Memory B cell (primary cell): Measurements from ENCODE around the gene HEXD.
"Not testable (repeated sequence)": the region's sequence is repeated elsewhere in the genome, so short reads cannot be mapped to it uniquely, and the experiment has no call there.

Experiments used
- ATAC-seq: fragments of 150-1000 bp; cut with Tn5 transposase; 2 replicates; pipeline ENCODE4 v1.10.0; 2021; ENCODE audit warnings: low read depth, mild to moderate bottlenecking, moderate library complexity
- DNase-seq, 2 donors: peaks; one replicate each; pipeline ENCODE4 v3.0.0; 2022; ENCODE audit warnings: low spot score in 2 of 2
- H3K27ac Mint-ChIP-seq: one replicate; pipeline ENCODE4 v1.8.0; 2022; ENCODE audit warnings: mild to moderate bottlenecking, moderate library complexity, mixed read lengths
- H3K27me3 Mint-ChIP-seq: one replicate; pipeline ENCODE4 v1.8.0; 2022; ENCODE audit warnings: mixed read lengths
- H3K36me3 Mint-ChIP-seq: one replicate; pipeline ENCODE4 v1.8.0; 2022; ENCODE audit warnings: mild to moderate bottlenecking, mixed read lengths
- H3K4me1 Mint-ChIP-seq: one replicate; pipeline ENCODE4 v1.8.0; 2022; ENCODE audit warnings: mixed read lengths
- H3K4me3 Mint-ChIP-seq: one replicate; pipeline ENCODE4 v1.8.0; 2022; ENCODE audit warnings: mild to moderate bottlenecking, moderate library complexity, mixed read lengths
- H3K9me3 Mint-ChIP-seq: one replicate; pipeline ENCODE4 v1.8.0; 2022; ENCODE audit warnings: mixed read lengths

HEXD gene

DNA sequence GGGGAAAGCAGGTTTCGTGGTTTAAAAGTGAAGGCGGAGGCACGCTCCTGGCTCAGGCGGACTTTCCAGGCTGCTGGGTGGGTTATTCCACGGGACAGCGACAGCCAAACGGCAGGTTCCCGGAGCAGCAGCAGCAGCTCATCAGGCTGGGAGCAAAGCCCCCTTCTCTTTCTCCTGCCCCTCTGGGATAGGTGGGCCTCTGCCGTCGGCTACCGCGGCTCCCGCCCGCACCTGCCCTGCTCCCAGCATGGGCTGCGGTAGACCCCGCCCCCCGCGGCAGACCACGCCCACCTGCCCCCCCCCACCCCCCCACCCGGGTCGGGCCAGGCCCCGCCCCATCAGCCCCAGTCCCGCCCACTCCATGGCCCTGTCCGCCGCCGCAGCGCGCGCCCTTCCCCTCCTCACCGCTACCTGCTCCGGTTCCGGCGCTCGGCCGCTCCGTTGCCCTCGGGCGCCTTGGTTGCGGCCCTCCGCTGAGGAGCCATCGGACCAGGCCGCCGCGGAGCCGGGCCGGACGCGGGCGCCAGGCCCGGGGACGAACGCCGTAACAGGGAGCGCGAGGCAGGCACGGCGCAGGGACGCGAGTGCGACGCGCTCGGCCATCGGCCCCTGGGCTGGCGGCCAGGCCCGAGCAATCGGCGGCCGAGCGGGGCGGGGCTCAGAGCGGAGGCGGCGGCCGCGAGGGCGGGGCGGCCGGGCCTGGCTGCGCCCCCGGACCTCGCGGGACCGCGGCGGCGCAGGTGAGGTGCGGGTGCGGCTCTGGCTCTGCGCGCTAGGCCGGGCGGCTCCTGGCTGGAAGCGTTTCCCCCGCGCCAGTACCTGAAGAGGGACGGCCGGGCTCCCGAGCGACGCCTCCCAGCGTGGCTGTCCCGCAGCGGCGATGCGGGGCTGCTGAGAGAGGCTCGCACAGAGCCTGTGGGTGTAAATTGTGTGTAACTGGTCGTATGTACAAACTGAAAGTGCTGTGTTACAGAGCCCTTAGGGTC is at the start of gene HEXD, which contains the start of gene OGFOD3:
TSS of gene HEXD (plus strand) at position 347 of the 986 bp plus-strand sequence. CDS start 1,453 bp downstream, outside the sequence.
TSS of gene OGFOD3 (minus strand) at position 586 of the 986 bp plus-strand sequence. CDS start at position 485, 101 bp downstream.
- Mint-ChIP-seq H3K27me3 (no peaks in the 10 kb centered on the region), H3K4me3 (peak within 1 kb of the TSS; percentile 80), H3K4me1 (peaks cover 12% of the 10 kb centered on the region), H3K9me3 (peaks cover 2% of the 10 kb centered on the region), H3K36me3 (peaks cover 24% of the 10 kb centered on the region), H3K27ac (peak within 1 kb of the TSS; percentile 11)
- ATAC-seq: peak; percentile 84
- peak; percentile 90 to 94 for DNase-seq

- no peak for ATAC-seq
- no peak for DNase-seq
- Mint-ChIP-seq H3K36me3 (no peaks in the 10 kb centered on the region), H3K27ac (no peak overlapping the region), H3K9me3 (no peaks in the 10 kb centered on the region), H3K4me1 (peaks cover 13% of the 10 kb centered on the region), H3K4me3 (no peak overlapping the region), H3K27me3 (peaks cover 9% of the 10 kb centered on the region)
These were observed 48.9 kb upstream of the HEXD start for GRCh38 chr17:82369211-82369610.

DNA sequence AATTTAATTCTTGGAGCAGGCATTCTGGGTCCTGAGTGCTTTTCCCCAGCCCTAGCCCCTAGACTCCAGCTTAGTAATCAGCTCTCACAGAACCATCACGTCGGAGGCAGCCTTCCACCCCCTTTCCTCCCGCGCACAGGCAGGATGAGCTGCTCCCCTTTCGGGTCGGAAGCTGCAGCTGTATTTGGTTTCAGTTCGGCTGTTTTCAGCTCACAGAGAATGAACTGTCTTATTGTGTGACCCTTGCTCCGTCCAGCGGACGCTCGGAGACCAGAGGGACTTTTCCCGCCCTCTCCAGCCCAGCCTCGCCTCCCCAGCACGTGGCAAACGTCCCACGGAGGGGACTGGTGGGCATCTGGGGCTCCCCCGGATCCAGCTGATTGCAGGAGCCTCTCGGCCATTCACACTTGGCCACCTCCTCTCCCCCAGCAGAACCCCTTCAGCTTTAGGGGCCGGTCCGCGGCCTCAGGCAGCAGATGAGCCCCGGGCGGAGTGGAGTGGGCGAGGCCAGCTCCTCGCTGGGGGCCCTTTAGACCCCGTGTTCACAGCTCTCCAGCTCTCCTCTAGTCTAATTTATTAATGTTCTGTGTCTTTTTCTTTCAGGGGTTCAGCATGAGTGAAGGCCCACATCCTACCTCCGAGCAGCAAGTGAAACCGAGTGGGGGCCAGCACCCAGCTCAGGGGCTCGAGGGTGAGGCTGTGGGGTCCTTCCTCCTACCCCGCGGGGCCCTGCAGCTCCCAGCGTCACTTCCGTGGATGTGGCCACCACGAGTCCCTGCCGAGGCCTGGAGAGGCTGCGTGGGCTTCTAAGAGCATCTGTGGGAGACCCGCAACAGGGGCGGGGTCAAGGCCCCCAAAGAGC is 47.4 kb upstream of the HEXD start:
- Mint-ChIP-seq H3K9me3 (no peaks in the 10 kb centered on the region), H3K4me3 (peak overlapping the region; percentile 80), H3K36me3 (no peaks in the 10 kb centered on the region), H3K4me1 (peaks cover 13% of the 10 kb centered on the region), H3K27me3 (peaks cover 12% of the 10 kb centered on the region), H3K27ac (no peak overlapping the region)
- DNase-seq (no peak), ATAC-seq (peak; percentile 56)

DNA sequence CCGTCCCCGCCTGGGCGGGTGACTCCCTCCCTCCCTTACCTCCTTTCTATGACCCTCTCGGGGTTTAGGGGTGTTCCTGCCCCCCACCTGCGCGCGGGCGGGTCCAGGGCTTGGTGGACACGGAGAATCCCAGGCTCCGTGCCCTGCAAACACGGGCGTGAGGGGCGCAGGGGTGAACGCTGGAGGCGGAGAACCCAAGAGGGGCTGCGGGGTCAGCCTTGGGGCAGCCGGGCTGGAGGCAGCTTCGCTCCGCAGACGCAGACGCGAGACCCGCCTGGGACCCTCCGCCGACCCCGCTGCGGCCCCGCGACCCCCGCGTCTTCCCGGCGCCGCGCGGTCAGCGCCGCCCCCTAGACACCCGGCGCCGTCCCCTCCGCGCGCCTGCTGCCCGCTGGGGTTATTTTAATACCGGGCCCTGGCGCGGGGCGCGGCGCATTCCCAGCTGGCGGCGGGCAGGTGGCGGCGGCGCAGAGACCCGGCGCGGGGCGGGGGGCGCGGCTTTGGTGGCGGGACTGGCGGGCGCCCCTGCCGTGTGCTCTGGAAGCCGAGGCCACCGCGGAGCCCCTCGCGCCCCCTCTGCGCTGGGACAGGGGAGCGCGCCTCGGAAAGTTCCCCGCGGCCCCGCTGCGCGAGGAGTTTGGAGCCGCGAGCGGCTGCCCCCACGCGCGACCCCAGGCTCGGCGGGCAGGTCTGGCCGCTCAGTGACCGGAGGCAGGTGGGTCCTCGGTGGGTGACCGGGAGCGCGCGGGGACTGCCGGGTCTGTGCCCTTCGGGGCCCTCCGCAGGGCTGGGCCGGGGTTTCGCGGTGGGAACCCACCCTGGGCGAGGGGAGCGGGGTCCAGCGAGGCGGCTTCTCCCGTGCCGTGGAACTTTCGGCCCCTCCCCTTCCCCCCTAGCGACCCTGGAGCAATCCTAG is 46.6 kb upstream of the HEXD start, which contains the start of gene UTS2R:
TSS of gene UTS2R (plus strand) at position 433 of the 916 bp plus-strand sequence. CDS start 2,560 bp downstream, outside the sequence.
- Mint-ChIP-seq H3K27ac (no peak within 1 kb of the TSS), H3K4me1 (peaks cover 13% of the 10 kb centered on the region), H3K9me3 (no peaks in the 10 kb centered on the region), H3K4me3 (peak within 1 kb of the TSS; percentile 80), H3K27me3 (peaks cover 16% of the 10 kb centered on the region), H3K36me3 (no peaks in the 10 kb centered on the region)
- DNase-seq: no peak
- no peak for ATAC-seq

- H3K27me3 Mint-ChIP-seq: peaks cover 16% of the 10 kb centered on the region
- DNase-seq: no peak
- ATAC-seq: peak; percentile 42
- H3K4me1 Mint-ChIP-seq: peaks cover 13% of the 10 kb centered on the region
- H3K27ac Mint-ChIP-seq: no peak overlapping the region
- H3K9me3 Mint-ChIP-seq: no peaks in the 10 kb centered on the region
- H3K4me3 Mint-ChIP-seq: peak overlapping the region; percentile 52
- H3K36me3 Mint-ChIP-seq: no peaks in the 10 kb centered on the region
These were observed 45.7 kb upstream of the HEXD start for GRCh38 chr17:82372249-82373071.

DNA sequence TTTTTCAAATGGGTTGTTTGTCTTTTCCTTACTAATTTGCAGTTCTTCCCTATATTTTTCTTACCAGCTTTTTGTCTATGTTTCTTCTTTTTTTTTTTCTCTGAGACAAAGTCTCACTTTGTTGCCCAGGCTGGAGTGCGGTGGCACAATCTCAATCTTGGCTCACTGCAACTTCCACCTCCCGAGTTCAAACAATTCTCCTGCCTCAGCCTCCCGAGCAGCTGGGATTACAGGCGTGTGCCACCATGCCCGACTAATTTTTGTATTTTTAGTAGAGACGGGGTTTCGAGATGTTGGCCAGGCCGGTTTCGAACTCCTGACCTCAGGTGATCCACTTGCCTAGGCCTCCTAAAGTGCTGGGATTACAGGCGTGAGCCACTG is 45.1 kb upstream of the HEXD start:
- not testable (repeated sequence) for H3K4me3 Mint-ChIP-seq

GRCh38 chr17:82373731-82374625 is 44.2 kb upstream of the HEXD start:
- peaks cover 21% of the 10 kb centered on the region for H3K27me3 Mint-ChIP-seq
- DNase-seq (no peak), ATAC-seq (no peak)
- H3K4me3 Mint-ChIP-seq: no peak overlapping the region
- H3K36me3 Mint-ChIP-seq: no peaks in the 10 kb centered on the region
- no peaks in the 10 kb centered on the region for H3K9me3 Mint-ChIP-seq
- H3K4me1 Mint-ChIP-seq: peaks cover 13% of the 10 kb centered on the region
- no peak overlapping the region for H3K27ac Mint-ChIP-seq

More for the DNA sequence above, 45.1 kb upstream of the HEXD start:
- H3K9me3 Mint-ChIP-seq, H3K36me3 Mint-ChIP-seq, H3K27ac Mint-ChIP-seq, ATAC-seq, DNase-seq: not testable (repeated sequence)
- Mint-ChIP-seq H3K27me3 (peaks cover 18% of the 10 kb centered on the region), H3K4me1 (peaks cover 13% of the 10 kb centered on the region)

GRCh38 chr17:82374626-82375331 is 43.4 kb upstream of the HEXD start:
- no peak for ATAC-seq
- Mint-ChIP-seq H3K27me3 (peaks cover 20% of the 10 kb centered on the region), H3K4me1 (peaks cover 13% of the 10 kb centered on the region)

GRCh38 chr17:82375359-82376041 is 42.6 kb upstream of the HEXD start:
- ATAC-seq (no peak), DNase-seq (no peak)
- Mint-ChIP-seq H3K36me3 (no peaks in the 10 kb centered on the region), H3K27ac (no peak overlapping the region), H3K4me3 (no peak overlapping the region), H3K9me3 (no peaks in the 10 kb centered on the region), H3K27me3 (peaks cover 24% of the 10 kb centered on the region), H3K4me1 (peaks cover 16% of the 10 kb centered on the region)

More at GRCh38 chr17:82374626-82375331, 43.4 kb upstream of the HEXD start:
- H3K27ac Mint-ChIP-seq: no peak overlapping the region
- H3K4me3 Mint-ChIP-seq: no peak overlapping the region
- DNase-seq: no peak
- H3K9me3 Mint-ChIP-seq: no peaks in the 10 kb centered on the region
- H3K36me3 Mint-ChIP-seq: no peaks in the 10 kb centered on the region

- Mint-ChIP-seq H3K9me3 (no peaks in the 10 kb centered on the region), H3K4me3 (no peak overlapping the region), H3K27ac (no peak overlapping the region), H3K4me1 (peaks cover 12% of the 10 kb centered on the region), H3K36me3 (no peaks in the 10 kb centered on the region), H3K27me3 (peaks cover 24% of the 10 kb centered on the region)
- no peak for ATAC-seq
- no peak for DNase-seq
These were observed 42.0 kb upstream of the HEXD start for GRCh38 chr17:82376042-82376730.
